Sigmoid colon (tissue), 4 donors: ENCODE measurements around the gene WDR31.

ENCODE experiments used
- EP300 ChIP-seq, 4 donors: sonication (generic); formaldehyde crosslinking; IDR thresholded peaks; one replicate each; pipeline ENCODE4 v1.6.1; 2017; ENCODE audit warnings: antibody characterized with exemption in 4 of 4
- POLR2A ChIP-seq, 2 donors: fragments of 450-650 bp; IDR thresholded peaks; one replicate each; pipeline ENCODE4 v1.6.1; 2016; ENCODE audit warnings: antibody characterized with exemption in 2 of 2, mild to moderate bottlenecking in 2 of 2, moderate library complexity in 2 of 2
- POLR2AphosphoS5 ChIP-seq, 4 donors: sonication (generic); formaldehyde crosslinking; IDR thresholded peaks; one replicate each; pipeline ENCODE4 v1.6.1; 2017; ENCODE audit warnings: antibody characterized with exemption in 4 of 4
- TF ChIP-seq, protein P1 (sequence below), 4 experiments: fragments of 450-650 bp in 3 of 4; fragments of 200-600 bp in 1 of 4; IDR thresholded peaks; one replicate each; pipeline ENCODE4 v1.5.1; 2016 to 2019; ENCODE audit warnings: antibody characterized with exemption in 4 of 4, mild to moderate bottlenecking in 3 of 4, moderate library complexity in 2 of 4

DNA sequence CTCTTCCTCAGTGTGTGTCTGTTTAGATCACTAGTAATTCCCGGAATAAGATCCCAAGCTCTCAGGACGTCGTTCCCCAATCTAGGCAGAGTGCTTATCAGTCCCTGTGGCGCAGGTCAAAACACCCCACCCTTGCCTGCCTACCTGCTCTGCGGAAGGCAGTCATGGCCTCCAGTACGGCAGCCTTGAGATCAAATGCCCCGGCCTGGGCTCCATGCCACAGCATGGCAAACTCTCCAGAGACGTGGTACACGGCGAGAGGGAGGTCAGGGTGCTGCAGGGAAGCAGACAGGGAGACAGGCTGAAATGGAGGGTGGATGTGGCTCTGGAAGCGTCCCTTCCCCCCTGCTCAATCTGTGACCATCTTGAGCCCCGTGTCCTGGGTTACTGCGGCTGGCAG is 48.8 kb upstream of the WDR31 start:
- TF ChIP-seq EP300 (IDR thresholded peaks at IDR 0.05), result no peak
- TF ChIP-seq POLR2AphosphoS5 (IDR thresholded peaks at IDR 0.05), result no peak
- TF ChIP-seq, protein P1, sequence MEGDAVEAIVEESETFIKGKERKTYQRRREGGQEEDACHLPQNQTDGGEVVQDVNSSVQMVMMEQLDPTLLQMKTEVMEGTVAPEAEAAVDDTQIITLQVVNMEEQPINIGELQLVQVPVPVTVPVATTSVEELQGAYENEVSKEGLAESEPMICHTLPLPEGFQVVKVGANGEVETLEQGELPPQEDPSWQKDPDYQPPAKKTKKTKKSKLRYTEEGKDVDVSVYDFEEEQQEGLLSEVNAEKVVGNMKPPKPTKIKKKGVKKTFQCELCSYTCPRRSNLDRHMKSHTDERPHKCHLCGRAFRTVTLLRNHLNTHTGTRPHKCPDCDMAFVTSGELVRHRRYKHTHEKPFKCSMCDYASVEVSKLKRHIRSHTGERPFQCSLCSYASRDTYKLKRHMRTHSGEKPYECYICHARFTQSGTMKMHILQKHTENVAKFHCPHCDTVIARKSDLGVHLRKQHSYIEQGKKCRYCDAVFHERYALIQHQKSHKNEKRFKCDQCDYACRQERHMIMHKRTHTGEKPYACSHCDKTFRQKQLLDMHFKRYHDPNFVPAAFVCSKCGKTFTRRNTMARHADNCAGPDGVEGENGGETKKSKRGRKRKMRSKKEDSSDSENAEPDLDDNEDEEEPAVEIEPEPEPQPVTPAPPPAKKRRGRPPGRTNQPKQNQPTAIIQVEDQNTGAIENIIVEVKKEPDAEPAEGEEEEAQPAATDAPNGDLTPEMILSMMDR (IDR thresholded peaks at IDR 0.05), result no peak
- no peak for TF ChIP-seq POLR2A (IDR thresholded peaks at IDR 0.05)
